Measurements from ENCODE around the gene GRIK5.
"Not testable (repeated sequence)": the region's sequence is repeated elsewhere in the genome, so short reads cannot be mapped to it uniquely, and the experiment has no call there.

Gene GRIK5

GRCh38 chr19:42105368-42105767 lies 35.4 kb upstream of the GRIK5 start:
- H3K36me3 Mint-ChIP-seq (ENCODE audit: insufficient read depth), result peaks cover 17% of the 10 kb centered on the region
- no peaks in the 10 kb centered on the region for H3K4me1 Mint-ChIP-seq (ENCODE audit: low read depth in 2 of 2)
- no peaks in the 10 kb centered on the region for H3K9me3 Mint-ChIP-seq
- H3K27ac Mint-ChIP-seq, result no peak overlapping the region
- H3K27me3 Mint-ChIP-seq, result no peaks in the 10 kb centered on the region
- H3K4me3 Mint-ChIP-seq, result no peak overlapping the region
- DNase-seq (no peak), ATAC-seq (replicated peaks) (no peak)

- Mint-ChIP-seq H3K36me3 (ENCODE audit: insufficient read depth) (peaks cover 27% of the 10 kb centered on the region), H3K9me3 (no peaks in the 10 kb centered on the region), H3K4me1 (ENCODE audit: low read depth in 2 of 2) (no peaks in the 10 kb centered on the region), H3K27ac (peak overlapping the region in 1 of 2 donors; percentile 5), H3K27me3 (no peaks in the 10 kb centered on the region), H3K4me3 (no peak overlapping the region)
- DNase-seq (no peak), ATAC-seq (replicated peaks) (no peak)
Measured at GRCh38 chr19:42102877-42103276, 32.9 kb upstream of the GRIK5 start.

GRCh38 chr19:42100241-42100640 lies 30.2 kb upstream of the GRIK5 start:
- H3K36me3 Mint-ChIP-seq (ENCODE audit: insufficient read depth), result peaks cover 29% of the 10 kb centered on the region

GRCh38 chr19:42099336-42099925 lies 29.4 kb upstream of the GRIK5 start:
- Mint-ChIP-seq H3K9me3 (no peaks in the 10 kb centered on the region), H3K4me3 (no peak overlapping the region), H3K27me3 (no peaks in the 10 kb centered on the region), H3K36me3 (ENCODE audit: insufficient read depth) (peaks cover 33% of the 10 kb centered on the region), H3K4me1 (ENCODE audit: low read depth in 2 of 2) (no peaks in the 10 kb centered on the region), H3K27ac (peak overlapping the region in 1 of 2 donors; percentile 67)
- no peak for DNase-seq
- ATAC-seq (replicated peaks), result no peak

More at GRCh38 chr19:42100241-42100640, 30.2 kb upstream of the GRIK5 start:
- ATAC-seq (replicated peaks); H3K27ac Mint-ChIP-seq; H3K27me3 Mint-ChIP-seq; H3K4me3 Mint-ChIP-seq; DNase-seq; H3K9me3 Mint-ChIP-seq; H3K4me1 Mint-ChIP-seq (ENCODE audit: low read depth in 2 of 2): not testable (repeated sequence)

GRCh38 chr19:42098781-42099180 lies 28.8 kb upstream of the GRIK5 start:
- H3K9me3 Mint-ChIP-seq, result no peaks in the 10 kb centered on the region
- peaks cover 36% of the 10 kb centered on the region for H3K36me3 Mint-ChIP-seq (ENCODE audit: insufficient read depth)
- no peaks in the 10 kb centered on the region for H3K4me1 Mint-ChIP-seq (ENCODE audit: low read depth in 2 of 2)
- no peaks in the 10 kb centered on the region for H3K27me3 Mint-ChIP-seq
- H3K4me3 Mint-ChIP-seq, result no peak overlapping the region
- H3K27ac Mint-ChIP-seq, result no peak overlapping the region
- DNase-seq (no peak), ATAC-seq (replicated peaks) (no peak)

GRCh38 chr19:42097461-42097860 lies 27.5 kb upstream of the GRIK5 start:
- Mint-ChIP-seq H3K36me3 (ENCODE audit: insufficient read depth) (peaks cover 41% of the 10 kb centered on the region), H3K27me3 (no peaks in the 10 kb centered on the region)

GRCh38 chr19:42096255-42096837 lies 26.3 kb upstream of the GRIK5 start:
- Mint-ChIP-seq H3K4me1 (ENCODE audit: low read depth in 2 of 2) (peaks cover 5 to 6% of the 10 kb centered on the region in 2 donors), H3K36me3 (ENCODE audit: insufficient read depth) (peaks cover 43% of the 10 kb centered on the region), H3K27ac (no peak overlapping the region), H3K27me3 (no peaks in the 10 kb centered on the region), H3K4me3 (no peak overlapping the region), H3K9me3 (no peaks in the 10 kb centered on the region)
- DNase-seq (no peak), ATAC-seq (replicated peaks) (no peak)

More at GRCh38 chr19:42097461-42097860, 27.5 kb upstream of the GRIK5 start:
- Mint-ChIP-seq H3K27ac (no peak overlapping the region), H3K4me1 (ENCODE audit: low read depth in 2 of 2) (peaks cover 0 to 2% of the 10 kb centered on the region in 2 donors), H3K9me3 (no peaks in the 10 kb centered on the region), H3K4me3 (no peak overlapping the region)
- ATAC-seq (replicated peaks) (no peak), DNase-seq (no peak)

GRCh38 chr19:42095814-42096230 lies 25.8 kb upstream of the GRIK5 start:
- peaks cover 9 to 11% of the 10 kb centered on the region in 2 donors for H3K4me1 Mint-ChIP-seq (ENCODE audit: low read depth in 2 of 2)
- DNase-seq, result no peak
- no peak overlapping the region for H3K27ac Mint-ChIP-seq
- H3K4me3 Mint-ChIP-seq, result no peak overlapping the region
- ATAC-seq (replicated peaks), result no peak
- H3K36me3 Mint-ChIP-seq (ENCODE audit: insufficient read depth), result peaks cover 46% of the 10 kb centered on the region
- no peaks in the 10 kb centered on the region for H3K9me3 Mint-ChIP-seq
- no peaks in the 10 kb centered on the region for H3K27me3 Mint-ChIP-seq

GRCh38 chr19:42095142-42095813 lies 25.3 kb upstream of the GRIK5 start:
- ATAC-seq (replicated peaks), result no peak

GRCh38 chr19:42093926-42094325 lies 23.9 kb upstream of the GRIK5 start:
- DNase-seq (no peak), ATAC-seq (replicated peaks) (no peak)
- Mint-ChIP-seq H3K27ac (peak overlapping the region in 1 of 2 donors; percentile 60), H3K36me3 (ENCODE audit: insufficient read depth) (peaks cover 47% of the 10 kb centered on the region), H3K4me1 (ENCODE audit: low read depth in 2 of 2) (peaks cover 18% of the 10 kb centered on the region in 2 donors), H3K9me3 (no peaks in the 10 kb centered on the region), H3K27me3 (no peaks in the 10 kb centered on the region), H3K4me3 (no peak overlapping the region)

More at GRCh38 chr19:42095142-42095813, 25.3 kb upstream of the GRIK5 start:
- Mint-ChIP-seq H3K9me3 (no peaks in the 10 kb centered on the region), H3K4me1 (ENCODE audit: low read depth in 2 of 2) (peaks cover 14 to 16% of the 10 kb centered on the region in 2 donors), H3K27me3 (no peaks in the 10 kb centered on the region), H3K27ac (no peak overlapping the region), H3K36me3 (ENCODE audit: insufficient read depth) (peaks cover 51% of the 10 kb centered on the region), H3K4me3 (no peak overlapping the region)
- DNase-seq, result no peak

GRCh38 chr19:42093505-42093904 lies 23.5 kb upstream of the GRIK5 start:
- Mint-ChIP-seq H3K27ac (no peak overlapping the region), H3K36me3 (ENCODE audit: insufficient read depth) (peaks cover 45% of the 10 kb centered on the region), H3K9me3 (no peaks in the 10 kb centered on the region), H3K4me1 (ENCODE audit: low read depth in 2 of 2) (peaks cover 18% of the 10 kb centered on the region in 2 donors), H3K27me3 (no peaks in the 10 kb centered on the region), H3K4me3 (no peak overlapping the region)
- DNase-seq (no peak), ATAC-seq (replicated peaks) (no peak)

- Mint-ChIP-seq H3K4me1 (ENCODE audit: low read depth in 2 of 2) (peaks cover 18% of the 10 kb centered on the region in 2 donors), H3K4me3 (peak overlapping the region; percentile 40 to 63), H3K27me3 (no peaks in the 10 kb centered on the region), H3K27ac (peak overlapping the region; percentile 68 to 91), H3K9me3 (no peaks in the 10 kb centered on the region), H3K36me3 (ENCODE audit: insufficient read depth) (peaks cover 40% of the 10 kb centered on the region)
- ATAC-seq (replicated peaks) (peak; percentile 66), DNase-seq (peak; percentile 41 to 42 (median 41))
Measured at GRCh38 chr19:42092350-42092749, 22.3 kb upstream of the GRIK5 start.

- no peaks in the 10 kb centered on the region for H3K27me3 Mint-ChIP-seq
- no peak overlapping the region for H3K4me3 Mint-ChIP-seq
- DNase-seq (no peak), ATAC-seq (replicated peaks) (no peak)
- peaks cover 34% of the 10 kb centered on the region for H3K36me3 Mint-ChIP-seq (ENCODE audit: insufficient read depth)
- peaks cover 18% of the 10 kb centered on the region in 2 donors for H3K4me1 Mint-ChIP-seq (ENCODE audit: low read depth in 2 of 2)
- H3K9me3 Mint-ChIP-seq, result no peaks in the 10 kb centered on the region
- H3K27ac Mint-ChIP-seq, result peak overlapping the region in 1 of 2 donors; percentile 91
Measured at GRCh38 chr19:42091742-42092141, 21.7 kb upstream of the GRIK5 start.

GRCh38 chr19:42091300-42091699 lies 21.3 kb upstream of the GRIK5 start:
- H3K27ac Mint-ChIP-seq, result peak overlapping the region; percentile 90 to 91
- H3K36me3 Mint-ChIP-seq (ENCODE audit: insufficient read depth), result peaks cover 30% of the 10 kb centered on the region
- H3K27me3 Mint-ChIP-seq, result no peaks in the 10 kb centered on the region
- H3K9me3 Mint-ChIP-seq, result no peaks in the 10 kb centered on the region
- no peak for DNase-seq
- peaks cover 18% of the 10 kb centered on the region in 2 donors for H3K4me1 Mint-ChIP-seq (ENCODE audit: low read depth in 2 of 2)
- H3K4me3 Mint-ChIP-seq, result peak overlapping the region; percentile 43 to 69
- no peak for ATAC-seq (replicated peaks)
